HL-60 (cell line): ENCODE measurements around the gene ENPP1.

Experiments used
- GABPA ChIP-seq: IDR thresholded peaks from 2 replicates; pipeline ENCODE4 v1.6.1; 2012; ENCODE audit warnings: low read depth
- POLR2AphosphoS5 ChIP-seq: IDR thresholded peaks from 2 replicates; pipeline ENCODE4 v1.6.1; 2012; ENCODE audit warnings: low read depth
- SPI1 ChIP-seq: IDR thresholded peaks from 2 replicates; pipeline ENCODE4 v1.6.1; 2012; ENCODE audit warnings: low read depth, mild to moderate bottlenecking, borderline replicate concordance
- TF ChIP-seq, protein P1 (sequence below): IDR thresholded peaks from one replicate; pipeline ENCODE4 v1.5.1; 2011; ENCODE audit warnings: low read length, control low read depth, inconsistent platforms; ENCODE audit not compliant: insufficient read depth
- TF ChIP-seq, protein P2 (sequence below): IDR thresholded peaks from 2 replicates; pipeline ENCODE4 v1.6.1; 2012; ENCODE audit warnings: low read depth; ENCODE audit not compliant: insufficient replicate concordance

DNA sequence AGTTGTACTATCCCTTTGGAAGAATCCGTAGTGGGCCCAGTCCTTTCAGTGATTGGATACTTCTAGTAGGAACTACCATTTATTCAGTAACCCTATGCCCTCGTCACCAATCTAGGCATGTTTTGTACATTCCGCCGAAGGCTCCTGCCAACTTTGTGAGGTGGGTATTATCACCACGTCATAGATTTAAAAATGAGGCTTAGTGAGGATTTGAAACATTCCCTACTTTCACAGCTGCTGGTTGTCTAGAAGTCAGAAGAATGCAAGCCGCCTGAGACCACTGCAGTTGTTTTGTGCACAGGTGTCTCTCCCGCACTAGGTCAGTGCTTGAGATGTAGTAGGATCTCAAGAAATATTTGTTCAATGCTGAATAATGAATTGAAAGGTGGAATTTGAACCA, 32.6 kb downstream of the ENPP1 start:
- TF ChIP-seq, protein P1, sequence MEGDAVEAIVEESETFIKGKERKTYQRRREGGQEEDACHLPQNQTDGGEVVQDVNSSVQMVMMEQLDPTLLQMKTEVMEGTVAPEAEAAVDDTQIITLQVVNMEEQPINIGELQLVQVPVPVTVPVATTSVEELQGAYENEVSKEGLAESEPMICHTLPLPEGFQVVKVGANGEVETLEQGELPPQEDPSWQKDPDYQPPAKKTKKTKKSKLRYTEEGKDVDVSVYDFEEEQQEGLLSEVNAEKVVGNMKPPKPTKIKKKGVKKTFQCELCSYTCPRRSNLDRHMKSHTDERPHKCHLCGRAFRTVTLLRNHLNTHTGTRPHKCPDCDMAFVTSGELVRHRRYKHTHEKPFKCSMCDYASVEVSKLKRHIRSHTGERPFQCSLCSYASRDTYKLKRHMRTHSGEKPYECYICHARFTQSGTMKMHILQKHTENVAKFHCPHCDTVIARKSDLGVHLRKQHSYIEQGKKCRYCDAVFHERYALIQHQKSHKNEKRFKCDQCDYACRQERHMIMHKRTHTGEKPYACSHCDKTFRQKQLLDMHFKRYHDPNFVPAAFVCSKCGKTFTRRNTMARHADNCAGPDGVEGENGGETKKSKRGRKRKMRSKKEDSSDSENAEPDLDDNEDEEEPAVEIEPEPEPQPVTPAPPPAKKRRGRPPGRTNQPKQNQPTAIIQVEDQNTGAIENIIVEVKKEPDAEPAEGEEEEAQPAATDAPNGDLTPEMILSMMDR = no peak
- TF ChIP-seq GABPA (no peak), POLR2AphosphoS5 (no peak), SPI1 (no peak)
- TF ChIP-seq, protein P2, sequence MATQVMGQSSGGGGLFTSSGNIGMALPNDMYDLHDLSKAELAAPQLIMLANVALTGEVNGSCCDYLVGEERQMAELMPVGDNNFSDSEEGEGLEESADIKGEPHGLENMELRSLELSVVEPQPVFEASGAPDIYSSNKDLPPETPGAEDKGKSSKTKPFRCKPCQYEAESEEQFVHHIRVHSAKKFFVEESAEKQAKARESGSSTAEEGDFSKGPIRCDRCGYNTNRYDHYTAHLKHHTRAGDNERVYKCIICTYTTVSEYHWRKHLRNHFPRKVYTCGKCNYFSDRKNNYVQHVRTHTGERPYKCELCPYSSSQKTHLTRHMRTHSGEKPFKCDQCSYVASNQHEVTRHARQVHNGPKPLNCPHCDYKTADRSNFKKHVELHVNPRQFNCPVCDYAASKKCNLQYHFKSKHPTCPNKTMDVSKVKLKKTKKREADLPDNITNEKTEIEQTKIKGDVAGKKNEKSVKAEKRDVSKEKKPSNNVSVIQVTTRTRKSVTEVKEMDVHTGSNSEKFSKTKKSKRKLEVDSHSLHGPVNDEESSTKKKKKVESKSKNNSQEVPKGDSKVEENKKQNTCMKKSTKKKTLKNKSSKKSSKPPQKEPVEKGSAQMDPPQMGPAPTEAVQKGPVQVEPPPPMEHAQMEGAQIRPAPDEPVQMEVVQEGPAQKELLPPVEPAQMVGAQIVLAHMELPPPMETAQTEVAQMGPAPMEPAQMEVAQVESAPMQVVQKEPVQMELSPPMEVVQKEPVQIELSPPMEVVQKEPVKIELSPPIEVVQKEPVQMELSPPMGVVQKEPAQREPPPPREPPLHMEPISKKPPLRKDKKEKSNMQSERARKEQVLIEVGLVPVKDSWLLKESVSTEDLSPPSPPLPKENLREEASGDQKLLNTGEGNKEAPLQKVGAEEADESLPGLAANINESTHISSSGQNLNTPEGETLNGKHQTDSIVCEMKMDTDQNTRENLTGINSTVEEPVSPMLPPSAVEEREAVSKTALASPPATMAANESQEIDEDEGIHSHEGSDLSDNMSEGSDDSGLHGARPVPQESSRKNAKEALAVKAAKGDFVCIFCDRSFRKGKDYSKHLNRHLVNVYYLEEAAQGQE = no peak
